Stimulated activated naive CD4-positive, alpha-beta T cell (primary cell): Measurements from ENCODE around the gene PRM1.

Experiments
- DNase-seq, 6 experiments: peaks; one replicate each; lab custom pipeline; 2025; lab: John Stamatoyannopoulos, UW

The PRM1 gene

GRCh38 chr16:11253995-11254912 lies 26.9 kb downstream of the PRM1 start:
- peak in 2 of 6 experiments; percentile 39 to 48 for DNase-seq

- DNase-seq: peak in 3 of 6 experiments; percentile 16 to 39 (median 18)
Observed at GRCh38 chr16:11253009-11253994, 27.8 kb downstream of the PRM1 start.

- DNase-seq: no peak
Observed at GRCh38 chr16:11252482-11252931, 28.6 kb downstream of the PRM1 start.

DNA sequence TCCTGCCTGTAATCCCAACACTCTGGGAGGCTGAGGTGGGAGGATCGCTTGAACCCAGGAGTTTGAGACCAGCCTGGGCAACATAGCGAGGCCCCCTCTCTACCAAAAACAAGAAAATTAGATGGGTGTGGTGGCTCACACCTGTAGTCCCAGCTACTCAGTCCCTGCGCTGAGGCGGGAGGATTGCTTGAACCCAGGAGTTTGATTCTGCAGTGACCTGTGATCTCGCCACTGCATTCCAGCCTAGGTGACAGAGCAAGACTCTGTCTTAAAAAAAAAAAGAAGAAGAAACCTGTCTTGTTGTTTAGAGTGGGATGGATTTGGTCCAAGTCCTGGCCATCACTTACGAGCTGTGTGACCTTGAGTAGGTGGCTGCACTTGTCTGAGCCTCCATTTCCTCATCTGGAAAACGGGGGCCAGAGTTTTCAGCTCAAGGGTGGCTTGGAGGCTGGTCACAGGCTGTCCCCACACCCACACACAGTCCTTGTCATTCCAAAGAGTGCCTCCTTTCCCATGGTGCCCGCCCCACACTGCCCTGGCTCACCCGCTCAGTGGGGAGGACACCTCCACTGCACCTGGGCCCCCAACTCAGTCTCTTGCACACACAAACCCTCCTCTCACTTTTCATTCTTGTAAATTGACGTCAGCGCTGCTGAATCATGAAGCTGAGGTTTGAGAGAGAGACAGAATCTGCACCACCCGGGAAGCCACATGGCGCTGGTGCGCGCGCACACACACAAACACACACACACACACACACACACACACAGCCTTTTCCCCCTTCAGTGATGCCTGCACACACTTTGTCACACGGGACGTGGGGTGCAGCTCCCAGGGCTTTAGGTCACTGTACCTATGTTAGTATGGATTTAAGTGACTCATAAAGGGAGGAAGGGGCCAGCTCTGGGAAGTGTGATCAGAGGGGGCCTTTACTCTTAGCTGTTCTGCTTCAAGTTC lies 29.3 kb downstream of the PRM1 start:
- peak; percentile 49 to 75 (median 64) for DNase-seq

- DNase-seq: peak in 1 of 6 experiments; percentile 16
Observed at GRCh38 chr16:11250786-11251524, 30.2 kb downstream of the PRM1 start.

- no peak for DNase-seq
Observed at GRCh38 chr16:11250091-11250785, 30.9 kb downstream of the PRM1 start.

GRCh38 chr16:11249233-11250061 lies 31.7 kb downstream of the PRM1 start:
- no peak for DNase-seq

DNA sequence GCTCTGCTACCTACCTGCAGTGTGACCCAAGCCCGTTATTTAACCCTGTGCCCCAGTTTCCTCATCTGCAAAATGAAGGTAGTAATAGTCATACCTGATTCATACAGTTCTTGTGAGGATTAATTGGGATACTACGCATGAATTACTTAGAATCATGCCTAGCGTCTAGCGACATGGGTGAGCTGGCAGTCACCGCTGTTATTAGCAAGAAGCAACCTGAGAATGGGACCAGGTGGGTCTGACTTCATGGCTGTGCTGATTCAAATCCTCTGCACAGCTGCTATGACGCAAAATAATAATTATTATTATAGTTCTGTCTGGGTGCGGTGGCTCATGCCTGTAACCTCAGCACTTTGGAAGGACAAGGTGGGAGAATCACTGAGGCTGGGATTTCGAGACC lies 33.0 kb downstream of the PRM1 start:
- no peak for DNase-seq

- DNase-seq: no peak
Observed at GRCh38 chr16:11245988-11246387, 35.1 kb downstream of the PRM1 start.

DNA sequence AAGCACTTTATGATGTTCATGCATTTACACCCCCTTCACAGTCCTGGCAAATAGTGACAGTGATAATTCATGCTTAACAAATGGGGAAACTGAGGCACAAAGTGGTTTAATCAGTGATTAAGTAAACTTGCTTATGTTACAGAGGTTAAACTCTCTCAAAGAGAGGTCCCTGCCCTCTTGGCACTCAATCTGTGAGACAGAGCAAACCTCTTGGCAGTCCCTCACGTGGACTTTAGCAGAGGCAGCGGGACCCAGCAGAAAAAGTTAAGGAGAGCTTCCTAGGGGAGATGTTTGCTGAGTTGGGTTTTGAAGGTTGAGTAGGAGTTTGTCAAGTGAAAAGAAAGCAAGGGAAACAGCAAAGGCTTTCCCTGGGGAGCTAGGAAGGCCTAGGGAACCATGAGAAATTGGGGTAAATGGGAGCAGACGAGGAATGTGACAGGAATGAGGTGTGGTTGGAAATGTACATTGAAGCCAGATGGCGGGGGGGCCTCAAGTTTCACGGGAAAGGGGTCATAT lies 35.9 kb downstream of the PRM1 start:
- DNase-seq: no peak

GRCh38 chr16:11242658-11243057 lies 38.5 kb downstream of the PRM1 start:
- no peak for DNase-seq

- DNase-seq: no peak
Observed at GRCh38 chr16:11241480-11242204, 39.5 kb downstream of the PRM1 start.

GRCh38 chr16:11240636-11241473 lies 40.3 kb downstream of the PRM1 start:
- DNase-seq: peak in 1 of 6 experiments; percentile 24

GRCh38 chr16:11239644-11240632 lies 41.2 kb downstream of the PRM1 start:
- DNase-seq: no peak

DNA sequence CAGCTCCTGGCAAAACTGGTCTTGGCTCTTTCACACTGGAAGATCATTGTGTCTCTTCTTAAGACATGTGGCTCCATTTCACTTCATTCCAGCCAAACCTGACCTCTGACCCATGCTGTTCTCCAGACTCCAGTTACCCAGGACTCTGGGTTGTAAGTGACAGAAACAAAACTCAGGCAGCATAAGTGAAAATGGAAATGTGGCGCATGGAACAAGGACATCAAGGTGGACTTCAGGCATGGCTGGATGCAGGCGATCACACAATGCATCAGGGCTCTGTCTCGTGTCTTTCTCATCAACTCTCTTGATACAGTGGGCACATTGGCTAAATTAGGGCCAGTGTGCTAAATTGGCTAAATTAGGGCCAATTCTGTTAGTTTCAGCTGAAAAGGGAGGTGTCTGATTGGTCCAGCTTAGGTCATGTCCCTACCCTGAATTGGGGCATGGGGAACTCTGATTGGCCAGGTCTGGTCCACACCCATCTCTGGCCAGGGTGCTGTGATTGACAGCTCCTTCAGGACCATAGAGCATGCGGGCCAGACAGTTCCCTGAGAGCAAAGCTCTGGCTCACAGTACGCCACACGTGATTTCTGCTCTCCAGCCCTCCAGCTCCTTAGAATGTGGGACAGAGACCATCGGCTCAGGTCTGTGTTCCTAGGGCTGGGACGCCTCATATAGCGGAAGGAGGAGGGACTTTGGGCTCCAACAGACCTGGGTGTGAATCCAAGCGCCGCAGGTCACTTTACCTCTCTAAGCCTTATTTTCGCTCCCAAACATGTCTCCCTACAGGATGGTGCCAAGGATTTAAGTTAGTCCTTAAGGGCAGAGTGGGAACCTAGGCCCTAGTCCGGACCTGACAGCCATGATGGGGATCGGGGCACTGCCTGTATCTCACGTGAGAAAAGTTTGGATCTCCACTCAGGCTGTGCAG lies 42.6 kb downstream of the PRM1 start:
- no peak for DNase-seq
